Adipocyte (in vitro differentiated cells): ENCODE data around the gene SYNGAP1.
"Not testable (repeated sequence)": the region's sequence is repeated elsewhere in the genome, so short reads cannot be mapped to it uniquely, and the experiment has no call there.

Experiments
- DNase-seq: peaks from one replicate; pipeline ENCODE4 v3.0.0-alpha.2; 2015; ENCODE audit warnings: low read depth
- H3K27me3 ChIP-seq: replicated peaks from 2 replicates; pipeline ENCODE4 v1.7.0; 2013; ENCODE audit warnings: mild to moderate bottlenecking, low read length, moderate library complexity; ENCODE audit not compliant: control insufficient read depth, insufficient read depth
- H3K36me3 ChIP-seq: 2 replicates; pipeline ENCODE4 v1.7.0; 2013; ENCODE audit warnings: low read length, mild to moderate bottlenecking, moderate library complexity; ENCODE audit not compliant: control insufficient read depth, insufficient read depth, severe bottlenecking
- H3K4me1 ChIP-seq: 2 replicates; pipeline ENCODE4 v1.7.0; 2013; ENCODE audit warnings: mild to moderate bottlenecking, low read length, moderate library complexity; ENCODE audit not compliant: control insufficient read depth, insufficient read depth
- H3K4me3 ChIP-seq: 2 replicates; pipeline ENCODE4 v1.7.0; 2013; ENCODE audit warnings: mild to moderate bottlenecking, low read length, moderate library complexity
- H3K9ac ChIP-seq: 2 replicates; pipeline ENCODE4 v1.7.0; 2013; ENCODE audit warnings: mild to moderate bottlenecking, low read length, moderate library complexity
- H3K9me3 ChIP-seq: 2 replicates; pipeline ENCODE4 v1.7.0; 2013; ENCODE audit warnings: mild to moderate bottlenecking, low read length, moderate library complexity; ENCODE audit not compliant: control insufficient read depth

The SYNGAP1 gene

DNA sequence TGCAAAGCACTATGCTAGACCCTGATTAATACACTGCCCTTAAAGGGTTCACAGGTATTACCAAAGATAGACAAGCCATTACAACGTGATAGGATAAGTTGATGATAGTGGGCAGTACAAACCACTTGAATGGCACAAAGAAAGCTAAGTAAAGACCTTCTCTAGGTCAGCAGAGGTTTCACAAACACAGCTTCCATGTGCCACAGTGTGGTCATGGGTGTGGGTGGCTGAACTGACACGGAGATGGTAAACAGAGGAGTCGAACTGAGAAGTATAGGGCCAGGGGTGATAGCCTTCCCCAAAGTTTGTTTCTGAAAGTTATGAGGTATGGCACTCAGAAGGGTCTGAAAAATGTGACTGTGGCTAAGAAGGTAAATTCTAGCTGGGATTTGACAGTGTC is 38.8 kb downstream of the SYNGAP1 start:
- Histone ChIP-seq H3K36me3 (peaks cover 10% of the 10 kb centered on the region), H3K27me3 (no peaks in the 10 kb centered on the region), H3K4me1 (peaks cover 6% of the 10 kb centered on the region), H3K4me3 (no peak overlapping the region), H3K9me3 (no peaks in the 10 kb centered on the region), H3K9ac (no peak overlapping the region)
- no peak for DNase-seq

DNA sequence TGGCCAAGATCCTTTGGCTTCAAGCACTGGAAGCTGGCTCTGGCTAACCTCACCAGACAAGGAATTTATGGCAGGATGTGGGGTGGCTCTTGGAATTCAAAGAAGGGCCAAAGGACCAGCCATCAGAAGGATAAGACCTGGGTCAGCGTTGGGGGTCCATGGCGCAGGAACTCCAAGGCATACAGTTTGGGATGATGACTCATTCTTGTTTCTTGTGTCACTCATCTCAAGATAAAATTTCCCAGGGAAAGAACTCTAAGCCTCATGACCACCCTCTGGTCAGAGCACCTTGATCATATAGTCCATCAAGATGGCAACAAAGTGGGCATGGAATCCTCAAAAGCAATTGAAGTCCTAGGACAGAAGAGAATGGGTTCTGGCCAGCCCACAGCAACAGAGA is 39.4 kb downstream of the SYNGAP1 start:
- H3K9me3 ChIP-seq, result no peaks in the 10 kb centered on the region
- H3K27me3 ChIP-seq, result no peaks in the 10 kb centered on the region
- no peak overlapping the region for H3K9ac ChIP-seq
- H3K4me1 ChIP-seq, result peaks cover 6% of the 10 kb centered on the region
- DNase-seq, result no peak
- H3K4me3 ChIP-seq, result no peak overlapping the region
- H3K36me3 ChIP-seq, result peaks cover 10% of the 10 kb centered on the region

DNA sequence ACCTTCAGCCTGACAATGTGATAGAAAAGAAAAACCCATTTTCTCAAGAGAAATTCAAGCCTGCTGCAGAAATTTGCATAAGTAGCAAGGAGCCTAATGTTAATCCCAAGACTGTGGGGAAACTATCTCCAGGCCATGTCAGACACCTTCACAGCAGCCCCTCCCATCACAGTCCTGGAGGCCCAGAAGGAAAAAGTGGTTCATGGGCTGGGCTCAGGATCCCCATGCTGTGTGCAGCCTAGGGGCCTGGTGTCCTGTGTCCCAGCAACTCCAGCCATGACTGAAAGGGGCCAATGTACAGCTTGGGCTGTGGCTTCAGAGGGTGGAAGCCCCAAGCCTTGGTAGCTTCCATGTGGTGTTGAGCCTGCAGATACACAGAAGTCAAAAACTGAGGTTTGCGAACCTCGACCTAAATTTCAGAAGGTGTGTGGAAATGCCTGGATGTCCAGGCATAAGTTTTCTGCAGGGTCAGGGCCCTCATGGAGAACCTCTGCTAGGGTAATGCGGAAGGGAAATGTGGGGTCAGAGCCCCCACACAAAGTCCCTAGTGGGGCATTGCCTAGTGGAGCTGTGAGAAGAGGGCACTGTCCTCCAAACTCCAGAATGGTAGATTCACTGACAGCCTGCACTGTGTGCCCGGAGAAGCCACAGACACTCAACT is 46.3 kb downstream of the SYNGAP1 start:
- Histone ChIP-seq H3K9me3 (peaks cover 8% of the 10 kb centered on the region), H3K4me3 (no peak overlapping the region), H3K9ac (no peak overlapping the region), H3K36me3 (no peaks in the 10 kb centered on the region), H3K27me3 (no peaks in the 10 kb centered on the region), H3K4me1 (no peaks in the 10 kb centered on the region)
- no peak for DNase-seq

DNA sequence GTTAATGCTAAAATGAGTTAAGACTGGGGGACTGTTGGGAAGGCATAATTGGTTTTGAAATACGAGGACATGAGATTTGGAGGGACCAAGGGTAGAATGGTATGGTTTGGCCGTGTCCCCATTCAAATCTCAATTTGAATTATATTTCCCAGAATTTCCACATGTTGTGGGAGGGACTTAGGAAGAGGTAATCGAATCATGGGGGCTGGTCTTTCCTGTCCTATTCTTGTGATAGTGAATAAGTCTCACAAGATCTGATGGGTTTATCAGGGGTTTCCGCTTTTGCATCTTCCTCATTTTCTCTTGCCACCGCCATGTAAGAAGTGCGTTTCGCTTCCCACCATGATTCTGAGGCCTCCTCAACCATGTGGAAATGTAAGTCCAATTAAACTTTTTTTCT is 47.2 kb downstream of the SYNGAP1 start:
- Histone ChIP-seq H3K36me3 (no peaks in the 10 kb centered on the region), H3K4me3 (no peak overlapping the region), H3K4me1 (no peaks in the 10 kb centered on the region), H3K9ac (no peak overlapping the region), H3K9me3 (peaks cover 8% of the 10 kb centered on the region), H3K27me3 (no peaks in the 10 kb centered on the region)
- no peak for DNase-seq

DNA sequence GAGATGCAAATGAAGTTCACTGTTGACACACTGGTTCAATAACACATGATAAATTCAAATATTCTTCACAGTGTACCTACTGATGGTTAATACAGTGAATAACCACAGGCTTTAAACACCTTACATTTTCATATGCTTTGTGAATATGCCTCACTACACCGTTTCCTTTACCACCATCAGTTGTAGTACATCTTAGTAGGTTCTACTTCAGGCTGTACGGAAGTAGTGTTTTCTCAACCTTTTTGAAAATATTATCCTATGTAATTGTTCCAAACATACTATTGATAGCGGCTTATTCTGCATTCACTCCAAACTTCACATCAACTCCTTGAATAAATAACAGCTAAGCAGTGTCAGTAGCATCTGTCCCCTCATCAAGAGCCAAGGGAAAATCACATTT is 49.8 kb downstream of the SYNGAP1 start:
- Histone ChIP-seq H3K36me3 (no peaks in the 10 kb centered on the region), H3K4me1 (no peaks in the 10 kb centered on the region), H3K27me3 (no peaks in the 10 kb centered on the region), H3K9me3 (peaks cover 8% of the 10 kb centered on the region), H3K9ac (no peak overlapping the region), H3K4me3 (no peak overlapping the region)
- DNase-seq, result no peak

DNA sequence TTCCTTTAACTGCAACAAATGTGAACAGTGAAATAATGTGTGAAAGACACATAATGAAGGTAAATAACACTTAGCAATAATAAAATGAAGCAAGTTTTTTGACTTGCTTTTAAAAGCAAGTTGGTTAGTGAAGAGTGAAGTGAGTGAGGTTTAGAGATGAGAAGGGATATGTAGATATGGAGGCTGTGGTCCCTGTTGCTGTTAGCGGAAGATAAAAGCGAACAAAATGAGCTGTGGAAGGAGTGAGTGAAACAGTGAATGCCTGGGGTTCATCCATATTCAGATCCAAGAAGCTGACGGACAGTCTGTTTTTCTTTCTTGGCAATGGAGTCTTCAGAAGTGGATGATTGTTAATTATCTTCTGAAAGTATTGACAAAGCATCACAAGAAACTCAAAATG is 58.0 kb downstream of the SYNGAP1 start:
- no peaks in the 10 kb centered on the region for H3K4me1 ChIP-seq
- no peaks in the 10 kb centered on the region for H3K36me3 ChIP-seq
- H3K4me3 ChIP-seq, result no peak overlapping the region
- DNase-seq, result no peak
- no peaks in the 10 kb centered on the region for H3K9me3 ChIP-seq
- peaks cover 23% of the 10 kb centered on the region for H3K27me3 ChIP-seq
- no peak overlapping the region for H3K9ac ChIP-seq

DNA sequence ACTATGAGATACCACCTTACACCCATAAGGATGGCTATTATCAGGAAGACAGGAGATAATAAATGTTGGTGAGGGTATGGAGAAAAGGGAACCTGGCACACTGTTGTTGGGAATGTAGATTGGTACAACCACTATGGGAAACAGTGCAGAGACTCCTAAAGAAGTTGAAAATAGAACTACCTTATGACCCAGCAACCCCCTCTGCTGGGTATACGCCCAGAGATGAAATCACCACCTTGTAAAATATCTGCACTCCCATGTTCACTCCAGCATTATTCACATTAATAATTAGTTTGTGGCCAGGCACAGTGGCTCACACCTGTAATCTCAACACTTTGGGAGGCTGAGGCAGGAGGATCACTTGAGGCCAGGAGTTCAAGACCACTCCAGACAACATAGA is 61.3 kb downstream of the SYNGAP1 start:
- no peak for DNase-seq
- H3K9me3 ChIP-seq, result peaks cover 6% of the 10 kb centered on the region
- H3K9ac ChIP-seq, result no peak overlapping the region
- H3K27me3 ChIP-seq, result peaks cover 23% of the 10 kb centered on the region
- H3K4me1 ChIP-seq, result no peaks in the 10 kb centered on the region
- no peaks in the 10 kb centered on the region for H3K36me3 ChIP-seq
- H3K4me3 ChIP-seq, result no peak overlapping the region

DNA sequence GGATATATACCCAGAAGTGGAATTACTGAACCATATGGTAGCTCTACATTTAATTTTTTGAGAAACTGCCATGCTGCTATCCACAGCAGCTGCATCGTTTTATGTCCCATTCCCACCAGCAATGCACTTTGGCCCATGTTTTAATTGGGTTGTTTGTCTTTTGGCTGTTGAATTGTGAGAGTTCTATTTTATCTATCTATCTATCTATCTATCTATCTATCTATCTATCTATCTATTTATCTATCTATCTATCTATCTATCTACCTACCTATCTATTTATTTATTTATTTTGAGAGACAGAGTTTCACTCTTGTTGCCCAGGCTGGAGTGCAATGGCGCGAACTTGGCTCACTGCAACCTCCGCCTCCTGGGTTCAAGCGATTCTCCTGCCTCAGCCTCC is 62.8 kb downstream of the SYNGAP1 start:
- not testable (repeated sequence) for H3K4me3 ChIP-seq, H3K36me3 ChIP-seq, DNase-seq, H3K9ac ChIP-seq, H3K4me1 ChIP-seq, H3K9me3 ChIP-seq
- H3K27me3 ChIP-seq, result peaks cover 18% of the 10 kb centered on the region

DNA sequence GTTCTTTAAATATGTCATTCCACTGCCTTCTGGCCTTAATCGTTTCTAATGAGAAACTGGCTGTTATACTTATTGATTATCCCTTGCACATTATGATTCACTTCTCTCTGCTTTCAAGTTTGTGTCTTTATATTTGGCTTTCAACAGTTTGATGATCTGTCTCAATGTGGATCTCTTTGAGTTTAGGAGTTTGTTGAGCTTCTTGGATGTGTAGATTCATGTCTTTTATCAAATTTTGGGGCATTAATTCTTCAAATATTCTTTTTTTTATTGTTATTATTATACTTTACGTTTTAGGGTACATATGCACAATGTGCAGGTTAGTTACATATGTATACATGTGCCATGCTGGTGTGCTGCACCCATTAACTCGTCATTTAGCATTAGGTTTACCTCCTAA is 63.8 kb downstream of the SYNGAP1 start:
- no peak overlapping the region for H3K4me3 ChIP-seq
- H3K4me1 ChIP-seq, result no peaks in the 10 kb centered on the region
- peaks cover 15% of the 10 kb centered on the region for H3K27me3 ChIP-seq
- peaks cover 6% of the 10 kb centered on the region for H3K9me3 ChIP-seq
- no peaks in the 10 kb centered on the region for H3K36me3 ChIP-seq
- no peak for DNase-seq
- H3K9ac ChIP-seq, result no peak overlapping the region

DNA sequence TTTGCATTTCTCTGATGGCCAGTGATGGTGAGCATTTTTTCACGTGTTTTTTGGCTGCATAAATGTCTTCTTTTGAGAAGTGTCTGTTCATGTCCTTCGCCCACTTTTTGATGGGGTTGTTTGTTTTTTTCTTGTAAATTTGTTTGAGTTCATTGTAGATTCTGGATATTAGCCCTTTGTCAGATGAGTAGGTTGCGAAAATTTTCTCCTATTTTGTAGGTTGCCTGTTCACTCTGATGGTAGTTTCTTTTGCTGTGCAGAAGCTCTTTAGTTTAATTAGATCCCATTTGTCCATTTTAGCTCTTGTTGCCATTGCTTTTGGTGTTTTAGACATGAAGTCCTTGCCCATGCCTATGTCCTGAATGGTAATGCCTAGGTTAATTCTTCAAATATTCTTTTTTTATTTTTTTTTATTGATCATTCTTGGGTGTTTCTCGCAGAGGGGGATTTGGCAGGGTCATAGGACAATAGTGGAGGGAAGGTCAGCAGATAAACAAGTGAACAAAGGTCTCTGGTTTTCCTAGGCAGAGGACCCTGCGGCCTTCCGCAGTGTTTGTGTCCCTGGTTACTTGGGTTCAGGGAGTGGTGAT is 64.9 kb downstream of the SYNGAP1 start:
- DNase-seq, H3K9me3 ChIP-seq: not testable (repeated sequence)

DNA sequence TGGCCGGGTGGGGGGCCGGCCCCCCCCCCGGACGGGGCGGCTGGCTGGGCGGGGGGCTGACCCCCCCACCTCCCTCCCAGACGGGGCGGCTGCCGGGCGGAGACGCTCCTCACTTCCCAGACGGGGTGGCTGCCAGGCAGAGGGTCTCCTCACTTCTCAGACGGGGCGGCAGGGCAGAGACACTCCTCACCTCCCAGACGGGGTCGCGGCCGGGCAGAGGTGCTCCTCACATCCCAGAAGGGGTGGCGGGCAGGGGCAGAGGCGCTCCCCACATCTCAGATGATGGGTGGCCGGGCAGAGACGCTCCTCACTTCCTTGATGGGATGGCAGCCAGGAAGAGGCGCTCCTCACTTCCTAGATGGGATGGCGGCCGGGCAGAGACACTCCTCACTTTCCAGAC is 65.8 kb downstream of the SYNGAP1 start:
- not testable (repeated sequence) for H3K36me3 ChIP-seq, H3K4me1 ChIP-seq, H3K9ac ChIP-seq, H3K4me3 ChIP-seq, DNase-seq, H3K9me3 ChIP-seq
- peaks cover 15% of the 10 kb centered on the region for H3K27me3 ChIP-seq

More for the DNA sequence above, 64.9 kb downstream of the SYNGAP1 start:
- not testable (repeated sequence) for H3K36me3 ChIP-seq, H3K9ac ChIP-seq, H3K4me1 ChIP-seq, H3K4me3 ChIP-seq
- peaks cover 13% of the 10 kb centered on the region for H3K27me3 ChIP-seq

DNA sequence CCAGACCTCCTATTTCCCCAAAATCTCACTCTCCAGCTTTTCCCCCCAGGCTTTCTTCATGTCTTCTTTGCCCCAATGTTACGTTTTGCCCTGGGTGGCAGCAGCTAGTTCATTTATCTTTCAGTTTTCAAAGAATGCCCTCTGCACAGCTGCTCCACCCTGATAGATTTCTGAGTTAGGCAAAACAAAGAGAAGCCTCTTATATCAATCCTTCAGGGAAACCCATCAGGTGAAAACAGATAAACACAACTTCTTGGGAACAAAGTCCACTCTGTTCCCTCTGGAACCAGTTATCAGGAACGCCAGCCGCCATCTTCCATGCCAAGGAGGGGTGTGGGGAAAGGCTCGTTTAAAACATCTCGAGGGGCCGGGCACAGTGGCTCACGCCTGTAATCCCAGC is 68.5 kb downstream of the SYNGAP1 start:
- no peak overlapping the region for H3K4me3 ChIP-seq
- H3K36me3 ChIP-seq, result no peaks in the 10 kb centered on the region
- DNase-seq, result no peak
- no peaks in the 10 kb centered on the region for H3K4me1 ChIP-seq
- peaks cover 27% of the 10 kb centered on the region for H3K27me3 ChIP-seq
- H3K9me3 ChIP-seq, result peaks cover 5% of the 10 kb centered on the region
- no peak overlapping the region for H3K9ac ChIP-seq
